LNCaP clone FGC (cell line): ENCODE results near the gene SUN2.

Source experiments
- DNase-seq: peaks from one replicate; pipeline ENCODE4 v3.0.0-alpha.2; 2011; ENCODE audit warnings: low read depth
- H3K4me3 ChIP-seq: 2 replicates; pipeline ENCODE4 v1.5.1; 2011; ENCODE audit warnings: mild to moderate bottlenecking, low read depth, low read length, control low read depth
- CTCF ChIP-seq: IDR thresholded peaks from 2 replicates; pipeline ENCODE4 v1.5.1; 2012; ENCODE audit warnings: mild to moderate bottlenecking; ENCODE audit not compliant: control insufficient read depth, insufficient read depth; ENCODE audit errors: extremely low read depth

The SUN2 gene

GRCh38 chr22:38718414-38718813 is 37.4 kb downstream of the SUN2 start:
- no peak overlapping the region for H3K4me3 ChIP-seq
- peak; percentile 20; the same call in 1 of the 2 replicates for TF ChIP-seq CTCF
- no peak for DNase-seq

- no peak for DNase-seq
- no peak for TF ChIP-seq CTCF
- H3K4me3 ChIP-seq: no peak overlapping the region
Observed at GRCh38 chr22:38717244-38717643, 38.6 kb downstream of the SUN2 start.

GRCh38 chr22:38716826-38717225 is 39.0 kb downstream of the SUN2 start:
- no peak for TF ChIP-seq CTCF
- no peak overlapping the region for H3K4me3 ChIP-seq
- DNase-seq: no peak

GRCh38 chr22:38716271-38716670 is 39.5 kb downstream of the SUN2 start:
- no peak overlapping the region for H3K4me3 ChIP-seq
- no peak for DNase-seq
- TF ChIP-seq CTCF: no peak

- DNase-seq: no peak
- no peak for TF ChIP-seq CTCF
- no peak overlapping the region for H3K4me3 ChIP-seq
Observed at GRCh38 chr22:38715852-38716251, 39.9 kb downstream of the SUN2 start.

GRCh38 chr22:38715176-38715764 is 40.5 kb downstream of the SUN2 start:
- H3K4me3 ChIP-seq: no peak overlapping the region
- no peak for TF ChIP-seq CTCF
- DNase-seq: no peak

GRCh38 chr22:38713921-38714320 is 41.9 kb downstream of the SUN2 start:
- no peak for DNase-seq
- no peak overlapping the region for H3K4me3 ChIP-seq
- TF ChIP-seq CTCF: no peak
